Thymus (tissue), 11 donors: Measurements from ENCODE around the gene SPOCK2. TPM values are rescaled to one million over a fixed set of nuclear protein-coding genes. Genes with fewer than 3 reads are reported as not detected.

Experiments used
- DNase-seq, 9 donors: peaks; one replicate each; pipeline ENCODE4 v3.0.0-alpha.2; 2013; ENCODE audit warnings: low spot score in 9 of 9, low read depth in 6 of 9, missing footprints in 1 of 9
- H3K27ac ChIP-seq, 2 donors: one replicate each; pipeline ENCODE4 v1.5.1; 2013; ENCODE audit warnings: control low read depth in 1 of 2, low read depth in 1 of 2, low read length in 1 of 2, mild to moderate bottlenecking in 1 of 2, moderate library complexity in 1 of 2
- H3K27me3 ChIP-seq, 2 donors: one replicate each; pipeline ENCODE4 v1.5.1; 2013; ENCODE audit warnings: low read length in 1 of 2; ENCODE audit not compliant: control insufficient read depth in 2 of 2, insufficient read depth in 1 of 2
- H3K36me3 ChIP-seq, 2 donors: one replicate each; pipeline ENCODE4 v1.5.1; 2013; ENCODE audit warnings: low read length in 1 of 2, mild to moderate bottlenecking in 1 of 2, moderate library complexity in 1 of 2; ENCODE audit not compliant: control insufficient read depth in 2 of 2, insufficient read depth in 2 of 2
- H3K4me1 ChIP-seq, 2 donors: one replicate each; pipeline ENCODE4 v1.5.1; 2013; ENCODE audit warnings: low read length in 2 of 2; ENCODE audit not compliant: control insufficient read depth in 2 of 2, insufficient read depth in 2 of 2
- H3K4me3 ChIP-seq, 2 donors: one replicate each; pipeline ENCODE4 v1.5.1; 2013; ENCODE audit warnings: low read length in 2 of 2, control low read depth in 1 of 2, mild to moderate bottlenecking in 1 of 2
- H3K9me3 ChIP-seq, 2 donors: one replicate each; pipeline ENCODE4 v1.5.1; 2013; ENCODE audit warnings: low read length in 1 of 2, mild to moderate bottlenecking in 1 of 2; ENCODE audit not compliant: control insufficient read depth in 2 of 2, insufficient read depth in 1 of 2
- WGBS: extraction: QIAGEN DNeasy Blood & Tissue Kit; methylation state at CpG from one replicate; pipeline ENCODE4 v1.1.7; 2013; 5-methylcytosine and 5-hydroxymethylcytosine counted together
- polyA plus RNA-seq: library from polyadenylated mRNA; stranded (reverse); fragments of 200-250 nt; gene quantifications from one replicate; pipeline ENCODE4 v1.2.3, GENCODE V29; 2013
- total RNA-seq: library from RNA; stranded (reverse); fragments of 120-200 nt; gene quantifications from one replicate; pipeline ENCODE4 v1.2.4, GENCODE V29; 2013
- donor health status: healthy.

Gene SPOCK2
- total and polyA plus RNA-seq, 2 donors: 91.6 to 163 TPM

DNA sequence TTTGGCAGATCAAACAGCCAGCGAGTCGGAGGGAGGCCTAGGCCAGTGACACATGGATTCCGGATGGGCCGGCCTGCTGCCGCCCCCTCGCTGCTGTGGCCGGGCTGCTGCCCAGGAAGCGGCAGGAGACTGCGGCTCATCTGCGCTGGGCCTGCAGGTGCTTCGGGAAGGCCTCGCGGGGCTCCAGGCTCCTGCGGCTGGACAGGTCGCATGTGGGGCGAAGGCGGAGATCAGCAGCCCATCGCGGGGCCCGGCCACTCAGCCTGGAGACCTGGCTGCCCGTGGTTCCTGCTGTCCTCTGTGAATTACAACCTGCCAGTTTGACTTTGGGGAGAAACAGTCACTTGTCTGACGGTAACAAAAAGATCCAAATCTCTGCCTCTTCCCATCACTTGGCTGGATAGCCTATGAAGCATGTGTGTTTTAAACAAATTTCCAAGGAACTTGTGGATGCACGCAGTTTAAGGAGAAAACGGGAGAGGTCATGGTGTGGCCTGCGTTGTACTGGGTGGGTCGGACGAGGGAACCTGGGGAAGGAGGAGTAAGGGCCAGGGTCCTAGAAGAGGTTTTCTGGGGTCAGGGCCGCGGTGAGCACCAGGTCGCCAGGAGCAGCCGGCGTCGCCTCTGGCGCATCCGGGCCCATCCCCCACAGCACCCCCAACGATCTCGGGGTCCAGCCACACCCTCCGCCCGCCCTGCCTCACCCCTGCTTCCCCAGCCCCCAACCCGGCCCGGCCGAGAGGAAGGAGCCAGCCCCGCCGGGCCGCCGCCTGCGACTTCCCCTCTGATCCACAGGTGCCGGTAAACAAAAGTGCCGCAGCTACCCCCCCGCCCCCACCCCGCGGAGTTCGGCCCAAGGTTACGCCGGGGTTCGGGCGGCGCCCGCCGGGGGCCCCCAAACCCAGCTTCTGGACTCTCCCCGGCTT is 1.6 kb downstream of the SPOCK2 start:
- peak overlapping the region; percentile 89 to 95 for H3K27ac ChIP-seq
- H3K4me1 ChIP-seq: peaks cover 53 to 75% of the 10 kb centered on the region in 2 donors
- H3K27me3 ChIP-seq: peaks cover 0 to 21% of the 10 kb centered on the region in 2 donors
- WGBS: 37% methylated on average over 61 of the region's 61 CpGs
- peak overlapping the region; percentile 95 to 98 for H3K4me3 ChIP-seq
- H3K9me3 ChIP-seq: peaks cover 0 to 6% of the 10 kb centered on the region in 2 donors
- peak in 6 of 9 donors; percentile 39 to 76 (median 50) for DNase-seq
- peaks cover 21 to 44% of the 10 kb centered on the region in 2 donors for H3K36me3 ChIP-seq

DNA sequence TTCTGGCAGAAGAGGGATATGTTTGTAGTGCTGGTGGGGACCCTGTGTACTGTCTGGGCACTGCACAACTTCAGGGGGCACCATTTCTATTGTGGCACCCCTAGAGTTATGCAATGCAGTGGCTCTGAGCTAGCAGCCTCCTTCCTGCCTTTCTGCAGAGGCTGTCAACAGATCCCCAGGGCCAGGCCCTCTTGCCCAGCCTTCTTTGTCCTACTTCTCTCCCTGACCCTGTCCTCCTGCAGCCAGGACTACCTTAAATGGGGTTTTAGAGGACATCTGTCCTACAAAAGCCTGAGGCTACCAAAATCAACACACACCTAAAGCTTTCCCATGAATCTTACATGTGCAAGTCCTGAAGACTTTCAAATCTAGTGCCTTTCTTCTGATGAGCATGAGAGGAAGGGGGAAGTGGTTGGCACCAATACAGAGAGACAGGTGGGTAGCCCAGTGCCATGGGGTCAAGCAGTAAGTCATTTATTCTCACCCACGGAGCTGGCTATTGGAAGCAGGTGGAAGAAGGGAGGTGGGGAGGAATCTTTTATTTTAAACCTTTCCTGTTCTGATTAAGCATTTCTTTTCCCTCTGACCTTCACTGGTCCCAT is 2.4 kb downstream of the SPOCK2 start:
- DNase-seq: peak in 1 of 9 donors; percentile 49
- Histone ChIP-seq H3K9me3 (peaks cover 0 to 6% of the 10 kb centered on the region in 2 donors), H3K4me3 (peak overlapping the region; percentile 95 to 98), H3K36me3 (peaks cover 25 to 49% of the 10 kb centered on the region in 2 donors), H3K27me3 (peaks cover 0 to 21% of the 10 kb centered on the region in 2 donors), H3K4me1 (peaks cover 59 to 83% of the 10 kb centered on the region in 2 donors), H3K27ac (peak overlapping the region; percentile 89 to 95)
- 2% methylated on average over 1 of the region's 1 CpG for WGBS

DNA sequence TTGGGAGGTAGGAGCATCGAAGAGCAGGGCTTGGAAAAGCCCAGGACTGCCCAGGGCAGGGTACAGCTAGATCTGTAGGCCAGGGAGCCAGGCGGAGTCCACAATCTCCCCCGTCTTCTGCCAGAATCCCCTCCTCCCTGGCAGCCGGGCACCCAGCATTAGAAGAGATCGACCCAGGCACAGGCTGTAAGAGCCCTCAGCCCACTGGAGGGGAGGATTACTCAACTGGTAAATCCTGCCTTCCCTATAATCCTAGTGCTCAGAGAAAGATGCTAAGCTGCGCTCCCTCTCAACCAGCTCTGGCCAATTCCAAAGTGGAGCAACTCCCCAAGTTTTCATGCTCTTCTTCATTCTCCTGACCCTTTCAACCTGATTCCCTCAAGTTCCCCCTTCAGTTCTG is 3.2 kb downstream of the SPOCK2 start:
- no peak for DNase-seq
- Histone ChIP-seq H3K9me3 (peaks cover 0 to 6% of the 10 kb centered on the region in 2 donors), H3K4me1 (peaks cover 67 to 91% of the 10 kb centered on the region in 2 donors), H3K27me3 (peaks cover 0 to 21% of the 10 kb centered on the region in 2 donors), H3K4me3 (peak overlapping the region in 1 of 2 donors; percentile 98), H3K27ac (peak overlapping the region in 1 of 2 donors; percentile 20), H3K36me3 (peaks cover 25 to 52% of the 10 kb centered on the region in 2 donors)
- 98% methylated on average over 6 of the region's 6 CpGs for WGBS

DNA sequence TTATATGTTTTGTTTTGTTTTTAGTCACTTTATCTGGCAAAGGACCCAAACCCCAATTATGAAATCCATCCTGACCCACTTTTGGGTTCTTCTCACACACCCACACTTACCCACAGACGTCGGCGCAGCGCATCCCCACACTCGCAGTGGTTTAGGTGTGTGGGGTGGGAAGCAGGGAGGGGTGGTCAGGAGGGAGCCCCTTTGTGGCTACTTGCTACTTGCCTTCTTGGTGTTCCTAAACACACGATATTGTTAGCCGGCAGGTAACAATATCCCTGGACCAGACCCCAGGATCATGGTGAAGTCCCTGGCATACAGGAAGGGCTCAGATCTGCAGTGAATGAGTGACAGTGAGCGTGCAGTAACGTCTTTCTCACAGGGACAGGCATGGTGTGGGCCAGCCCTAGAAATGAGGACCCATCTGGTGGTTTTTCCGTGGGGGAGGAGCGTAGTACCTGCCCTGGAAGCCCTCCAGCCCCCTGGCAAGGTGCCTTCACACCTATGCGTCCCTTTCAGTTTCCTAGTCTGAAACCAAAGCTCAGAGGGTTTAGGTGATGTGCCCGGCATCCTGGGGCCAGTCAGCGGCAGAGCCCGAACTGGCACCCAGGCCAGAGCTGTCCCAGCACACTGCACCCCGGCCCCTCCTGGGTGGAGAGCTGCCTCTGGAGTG is 4.4 kb downstream of the SPOCK2 start:
- peak in 1 of 9 donors; percentile 44 for DNase-seq
- Histone ChIP-seq H3K4me3 (peak overlapping the region in 1 of 2 donors; percentile 22), H3K4me1 (peaks cover 66 to 94% of the 10 kb centered on the region in 2 donors), H3K27ac (peak overlapping the region; percentile 38 to 46), H3K36me3 (peaks cover 25 to 52% of the 10 kb centered on the region in 2 donors), H3K9me3 (peaks cover 0 to 6% of the 10 kb centered on the region in 2 donors), H3K27me3 (peaks cover 0 to 20% of the 10 kb centered on the region in 2 donors)
- 85% methylated on average over 16 of the region's 16 CpGs for WGBS

DNA sequence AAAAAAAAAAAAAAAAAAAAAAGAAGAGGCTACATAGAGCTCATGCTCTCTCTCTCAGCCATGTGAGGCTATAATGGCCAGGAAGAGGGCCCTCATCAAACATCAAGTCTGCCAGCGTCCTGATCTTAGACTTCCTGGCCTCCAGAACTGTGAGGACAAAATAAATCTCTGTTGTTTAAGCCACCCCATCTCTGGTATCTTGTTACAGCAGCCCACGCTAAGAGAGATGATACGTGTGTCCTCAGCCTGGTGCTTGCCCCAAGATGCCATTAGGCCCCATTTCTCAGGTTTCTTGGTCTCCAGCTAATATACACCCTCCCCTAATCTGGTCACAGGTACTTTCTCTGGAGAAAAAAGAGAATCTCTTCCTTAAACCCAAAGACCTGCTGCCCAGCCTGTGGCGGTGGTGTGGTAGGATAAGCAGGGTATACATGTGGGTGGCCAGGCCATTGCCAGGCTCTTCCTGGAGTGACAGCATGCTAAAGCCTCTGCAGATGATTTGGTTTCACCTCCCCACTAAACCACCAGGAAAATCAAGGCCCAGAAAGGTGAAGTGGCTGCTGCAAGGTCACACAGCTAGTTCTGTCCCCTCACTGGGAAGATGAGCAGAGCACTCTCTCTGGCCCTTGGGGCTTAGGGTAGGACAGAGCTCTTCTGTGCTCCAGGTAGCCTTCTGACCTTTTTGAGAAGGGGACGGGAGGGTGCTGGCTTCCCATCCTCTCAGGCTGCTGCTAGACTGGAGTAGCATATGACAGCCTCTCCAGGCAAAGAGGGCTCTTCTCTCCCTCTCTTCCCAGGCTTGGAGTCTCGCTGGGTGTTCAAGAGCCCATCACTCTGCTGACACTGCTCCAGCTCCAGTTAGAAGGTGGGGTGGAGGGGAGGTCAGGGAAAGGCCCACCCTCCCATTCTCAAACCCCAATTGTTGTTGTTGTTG is 5.2 kb downstream of the SPOCK2 start:
- 86% methylated on average over 6 of the region's 6 CpGs for WGBS
- Histone ChIP-seq H3K4me1 (peaks cover 69 to 91% of the 10 kb centered on the region in 2 donors), H3K4me3 (no peak overlapping the region), H3K9me3 (peaks cover 0 to 6% of the 10 kb centered on the region in 2 donors), H3K27me3 (peaks cover 0 to 13% of the 10 kb centered on the region in 2 donors), H3K27ac (peak overlapping the region; percentile 38 to 46), H3K36me3 (peaks cover 25 to 52% of the 10 kb centered on the region in 2 donors)
- DNase-seq: no peak

DNA sequence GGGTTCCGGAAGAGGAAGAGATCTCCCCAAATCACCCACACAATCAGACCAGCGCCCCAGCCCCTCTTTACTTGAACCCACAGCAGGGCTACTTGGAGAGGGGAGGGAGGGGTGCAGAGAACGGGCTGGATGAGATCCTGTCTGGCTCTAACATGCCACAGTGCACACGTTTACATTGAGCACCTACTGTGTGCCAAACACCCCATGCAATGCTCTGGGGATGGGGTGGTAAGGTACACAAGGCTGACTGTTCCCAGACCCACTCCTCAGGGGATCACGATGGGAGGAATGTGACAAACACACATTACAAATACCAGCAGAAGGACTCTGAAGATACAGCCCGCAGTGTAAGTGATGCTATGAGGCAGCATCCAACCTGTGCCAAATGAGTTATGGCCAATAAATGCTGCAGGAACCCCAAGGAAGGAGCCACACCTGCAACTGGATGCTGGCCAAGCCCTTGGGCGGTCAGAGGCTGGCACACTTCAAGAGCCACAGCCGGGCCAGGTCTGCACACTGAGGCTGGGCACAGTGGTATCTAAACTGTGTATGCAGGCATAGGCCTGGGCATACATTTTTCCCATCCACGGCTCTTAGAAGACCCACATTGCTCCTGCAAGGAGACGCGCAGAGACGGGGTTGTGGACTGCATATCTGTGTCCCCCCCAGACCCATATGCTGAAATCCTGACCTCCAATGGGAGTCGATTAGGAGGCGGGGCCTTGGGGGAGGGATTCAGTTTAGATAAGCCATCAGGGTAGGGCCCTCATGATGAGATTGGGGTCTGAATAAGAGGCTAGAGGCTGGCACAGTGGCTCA is 6.4 kb downstream of the SPOCK2 start:
- Histone ChIP-seq H3K27ac (no peak overlapping the region), H3K27me3 (peaks cover 0 to 2% of the 10 kb centered on the region in 2 donors), H3K4me1 (peaks cover 74 to 93% of the 10 kb centered on the region in 2 donors), H3K9me3 (peaks cover 0 to 6% of the 10 kb centered on the region in 2 donors), H3K4me3 (no peak overlapping the region), H3K36me3 (peaks cover 27 to 57% of the 10 kb centered on the region in 2 donors)
- no peak for DNase-seq
- WGBS: 95% methylated on average over 14 of the region's 14 CpGs

DNA sequence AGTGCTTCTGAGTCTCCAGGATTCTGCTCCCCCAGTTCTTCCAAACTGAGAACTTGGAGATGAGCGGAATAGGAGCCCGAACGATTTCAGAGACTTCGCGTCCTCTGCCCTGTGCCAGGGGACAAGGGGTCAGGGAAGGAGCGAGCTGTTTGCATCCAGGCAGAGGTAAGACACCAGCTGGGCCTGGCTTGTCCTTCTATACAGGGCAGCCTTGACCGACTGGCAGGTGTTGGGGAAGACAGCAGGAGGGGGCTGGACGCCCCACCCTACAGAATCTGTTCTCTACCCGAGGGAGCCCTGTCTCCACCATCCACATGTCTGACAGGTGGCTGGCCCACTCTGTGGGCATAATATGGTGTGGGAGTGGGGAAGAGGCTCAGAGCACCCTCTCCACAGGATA is 7.1 kb downstream of the SPOCK2 start:
- peak overlapping the region in 1 of 2 donors; percentile 43 for H3K27ac ChIP-seq
- peaks cover 0 to 6% of the 10 kb centered on the region in 2 donors for H3K9me3 ChIP-seq
- peaks cover 75 to 91% of the 10 kb centered on the region in 2 donors for H3K4me1 ChIP-seq
- WGBS: 93% methylated on average over 9 of the region's 9 CpGs
- no peaks in the 10 kb centered on the region for H3K27me3 ChIP-seq
- peaks cover 27 to 55% of the 10 kb centered on the region in 2 donors for H3K36me3 ChIP-seq
- no peak for DNase-seq
- H3K4me3 ChIP-seq: no peak overlapping the region
